Measurements from ENCODE around the gene ARPIN.
"Not testable (repeated sequence)": the region's sequence is repeated elsewhere in the genome, so short reads cannot be mapped to it uniquely, and the experiment has no call there.

ARPIN gene

GRCh38 chr15:89912674-89913396, at the start of gene ARPIN:
TSS of gene ARPIN (minus strand) at chr15:89912952. CDS start at chr15:89912835, 117 bp downstream.
- peak; percentile 31 for DNase-seq (ENCODE audit: low read depth)
- TF ChIP-seq CTCF (conservative IDR thresholded peaks at IDR 0.05; ENCODE audit: control insufficient read depth, insufficient read depth, low read depth, low read length) = no peak
- H3K4me3 ChIP-seq (ENCODE audit: control insufficient read depth, low read depth, low read length) = peak within 1 kb of the TSS; percentile 69

GRCh38 chr15:89958107-89958805, 45.5 kb upstream of the ARPIN start:
- no peak for TF ChIP-seq CTCF (conservative IDR thresholded peaks at IDR 0.05; ENCODE audit: control insufficient read depth, insufficient read depth, low read depth, low read length)
- H3K4me3 ChIP-seq (ENCODE audit: control insufficient read depth, low read depth, low read length) = no peak overlapping the region
- no peak for DNase-seq (ENCODE audit: low read depth)

- DNase-seq (ENCODE audit: low read depth); H3K4me3 ChIP-seq (ENCODE audit: control insufficient read depth, low read depth, low read length): not testable (repeated sequence)
Measured at GRCh38 chr15:89955449-89955998, 42.8 kb upstream of the ARPIN start.

- DNase-seq (ENCODE audit: low read depth) = no peak
- no peak for TF ChIP-seq CTCF (conservative IDR thresholded peaks at IDR 0.05; ENCODE audit: control insufficient read depth, insufficient read depth, low read depth, low read length)
- no peak overlapping the region for H3K4me3 ChIP-seq (ENCODE audit: control insufficient read depth, low read depth, low read length)
Measured at GRCh38 chr15:89954541-89954940, 41.8 kb upstream of the ARPIN start.

GRCh38 chr15:89948796-89949195, 36.0 kb upstream of the ARPIN start:
- no peak for DNase-seq (ENCODE audit: low read depth)
- H3K4me3 ChIP-seq (ENCODE audit: control insufficient read depth, low read depth, low read length) = no peak overlapping the region
- TF ChIP-seq CTCF (conservative IDR thresholded peaks at IDR 0.05; ENCODE audit: control insufficient read depth, insufficient read depth, low read depth, low read length) = no peak

- no peak for DNase-seq (ENCODE audit: low read depth)
- TF ChIP-seq CTCF (conservative IDR thresholded peaks at IDR 0.05; ENCODE audit: control insufficient read depth, insufficient read depth, low read depth, low read length) = no peak
- no peak overlapping the region for H3K4me3 ChIP-seq (ENCODE audit: control insufficient read depth, low read depth, low read length)
Measured at GRCh38 chr15:89947385-89947784, 34.6 kb upstream of the ARPIN start.

- H3K4me3 ChIP-seq (ENCODE audit: control insufficient read depth, low read depth, low read length) = no peak overlapping the region
- no peak for DNase-seq (ENCODE audit: low read depth)
- no peak for TF ChIP-seq CTCF (conservative IDR thresholded peaks at IDR 0.05; ENCODE audit: control insufficient read depth, insufficient read depth, low read depth, low read length)
Measured at GRCh38 chr15:89946681-89947299, 34.0 kb upstream of the ARPIN start.

GRCh38 chr15:89943721-89944120, 31.0 kb upstream of the ARPIN start:
- DNase-seq (ENCODE audit: low read depth); H3K4me3 ChIP-seq (ENCODE audit: control insufficient read depth, low read depth, low read length): not testable (repeated sequence)

Data from fibroblast of mammary gland (primary cell).